ENCODE results near the gene TCERG1. TPM values are rescaled to one million over a fixed set of nuclear protein-coding genes. Genes with fewer than 3 reads are reported as not detected.
A peak's percentile ranks its signal among the peaks of the same experiment; 100 is the strongest.

The TCERG1 gene
- total RNA-seq, 2 donors from 2014 or later: 108 to 144 TPM

DNA sequence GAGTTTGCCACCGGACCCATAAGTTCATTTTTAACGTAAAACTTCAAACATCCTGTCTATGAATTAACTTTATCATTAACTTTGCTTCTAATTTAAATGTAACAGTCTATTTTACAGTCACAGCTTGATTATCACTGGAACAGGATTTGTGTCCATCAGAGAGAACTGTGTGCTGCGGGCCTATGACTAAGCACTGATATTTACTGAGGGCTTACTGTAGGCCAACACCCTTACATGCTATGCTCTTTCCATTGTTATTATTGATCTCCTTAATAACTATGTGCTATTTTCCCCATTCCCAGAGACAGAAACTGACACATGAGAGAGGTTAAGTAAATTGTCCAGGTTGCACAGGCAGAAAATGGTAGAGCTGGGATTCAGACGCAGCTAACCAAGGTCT is 92.8 kb downstream of the TCERG1 start:
- no peaks in the 10 kb centered on the region for H3K9me3 ChIP-seq (ENCODE audit: control insufficient read depth, low read length)
- Mint-ChIP-seq H3K4me3 (no peak overlapping the region), H3K27ac (no peak overlapping the region), H3K4me1 (peaks cover 7% of the 10 kb centered on the region), H3K9me3 (no peaks in the 10 kb centered on the region), H3K27me3 (ENCODE audit: insufficient read depth) (peaks cover 4% of the 10 kb centered on the region), H3K36me3 (ENCODE audit: low read depth) (no peaks in the 10 kb centered on the region)
- H3K36me3 ChIP-seq (ENCODE audit: control insufficient read depth, insufficient read depth, low read length): no peaks in the 10 kb centered on the region
- H3K4me3 ChIP-seq (ENCODE audit: low read length): no peak overlapping the region
- no peaks in the 10 kb centered on the region for H3K27me3 ChIP-seq (ENCODE audit: control insufficient read depth, insufficient read depth, low read length, poor library complexity, severe bottlenecking)
- no peak overlapping the region for H3K9ac ChIP-seq (ENCODE audit: extremely low read depth, low read length, poor library complexity, severe bottlenecking)
- H3K4me1 ChIP-seq (ENCODE audit: control insufficient read depth, insufficient read depth, low read length): no peaks in the 10 kb centered on the region
- H3K27ac ChIP-seq (ENCODE audit: low read depth, low read length): no peak overlapping the region
- WGBS, 2 experiments (ENCODE audit: insufficient coverage in 1 of 2, insufficient read length in 1 of 2): 93 to 98% methylated on average over 4 of the region's 4 CpGs
- TF ChIP-seq, protein P1, sequence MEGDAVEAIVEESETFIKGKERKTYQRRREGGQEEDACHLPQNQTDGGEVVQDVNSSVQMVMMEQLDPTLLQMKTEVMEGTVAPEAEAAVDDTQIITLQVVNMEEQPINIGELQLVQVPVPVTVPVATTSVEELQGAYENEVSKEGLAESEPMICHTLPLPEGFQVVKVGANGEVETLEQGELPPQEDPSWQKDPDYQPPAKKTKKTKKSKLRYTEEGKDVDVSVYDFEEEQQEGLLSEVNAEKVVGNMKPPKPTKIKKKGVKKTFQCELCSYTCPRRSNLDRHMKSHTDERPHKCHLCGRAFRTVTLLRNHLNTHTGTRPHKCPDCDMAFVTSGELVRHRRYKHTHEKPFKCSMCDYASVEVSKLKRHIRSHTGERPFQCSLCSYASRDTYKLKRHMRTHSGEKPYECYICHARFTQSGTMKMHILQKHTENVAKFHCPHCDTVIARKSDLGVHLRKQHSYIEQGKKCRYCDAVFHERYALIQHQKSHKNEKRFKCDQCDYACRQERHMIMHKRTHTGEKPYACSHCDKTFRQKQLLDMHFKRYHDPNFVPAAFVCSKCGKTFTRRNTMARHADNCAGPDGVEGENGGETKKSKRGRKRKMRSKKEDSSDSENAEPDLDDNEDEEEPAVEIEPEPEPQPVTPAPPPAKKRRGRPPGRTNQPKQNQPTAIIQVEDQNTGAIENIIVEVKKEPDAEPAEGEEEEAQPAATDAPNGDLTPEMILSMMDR (conservative IDR thresholded peaks at IDR 0.05): no peak
- no peak for DNase-seq

DNA sequence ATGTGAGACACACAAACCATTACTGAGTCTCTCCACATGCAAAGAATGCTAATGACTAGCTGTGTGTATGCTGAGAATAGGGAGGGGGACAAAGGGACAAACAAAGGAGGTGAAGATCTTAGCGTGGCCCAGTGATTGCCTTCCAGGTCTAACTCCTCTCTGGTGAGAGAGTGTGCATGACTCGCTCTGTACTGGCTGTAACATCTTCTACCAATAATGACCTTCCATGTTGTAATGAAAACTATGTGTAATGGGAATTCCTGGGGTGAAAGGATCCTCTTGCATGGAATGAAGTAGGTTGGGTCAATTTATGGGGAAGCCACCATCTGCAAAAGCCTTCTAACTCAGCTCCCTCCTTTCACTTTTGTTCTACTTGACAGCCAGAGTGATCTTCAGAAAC is 93.3 kb downstream of the TCERG1 start:
- peaks cover 4% of the 10 kb centered on the region for H3K27me3 Mint-ChIP-seq (ENCODE audit: insufficient read depth)
- peaks cover 7% of the 10 kb centered on the region for H3K4me1 Mint-ChIP-seq

DNA sequence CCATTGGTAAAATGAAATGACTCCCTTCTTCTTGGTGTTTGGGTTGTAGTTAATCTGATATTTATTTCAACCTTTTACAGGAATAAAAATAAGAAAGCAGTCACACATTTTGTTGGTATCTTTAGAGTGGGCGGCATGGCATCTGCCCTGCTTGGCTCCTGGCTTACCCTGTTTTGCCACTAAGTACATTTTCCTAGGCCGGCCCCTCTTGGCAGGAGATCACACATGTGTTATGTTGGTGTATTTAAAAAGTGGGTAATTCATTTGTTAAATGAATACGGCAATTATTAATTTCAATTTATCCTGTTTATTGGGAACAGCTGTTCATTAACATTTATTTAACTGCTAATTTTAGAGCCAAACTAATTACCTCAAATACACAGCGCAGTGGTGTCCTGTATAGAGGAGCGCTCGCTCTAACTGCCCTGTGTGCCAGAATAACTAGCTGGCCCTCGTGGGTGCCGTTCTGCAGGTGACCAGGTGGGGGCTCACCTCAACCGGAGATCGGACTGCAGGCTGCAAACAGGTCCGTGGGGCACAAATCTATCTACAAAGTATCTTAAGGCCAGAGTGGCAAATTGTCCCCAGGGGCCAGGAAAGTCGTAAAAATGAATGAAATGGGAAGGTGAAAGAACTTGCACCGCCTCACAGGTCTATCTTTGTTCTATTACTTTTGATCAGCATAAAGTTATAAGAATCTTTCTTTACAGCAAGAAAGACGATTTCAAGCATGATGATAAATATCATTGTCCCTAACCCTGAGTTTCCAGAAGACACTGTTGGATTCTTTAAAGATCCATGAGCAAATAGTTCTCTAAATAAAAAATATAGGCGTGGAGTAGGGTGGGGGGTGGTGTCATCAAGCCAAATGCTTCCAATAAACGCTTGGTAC is 95.1 kb downstream of the TCERG1 start:
- peaks cover 7% of the 10 kb centered on the region for H3K4me1 Mint-ChIP-seq
- no peaks in the 10 kb centered on the region for H3K36me3 Mint-ChIP-seq (ENCODE audit: low read depth)
- no peak overlapping the region for H3K4me3 ChIP-seq (ENCODE audit: low read length)
- H3K9ac ChIP-seq (ENCODE audit: extremely low read depth, low read length, poor library complexity, severe bottlenecking): no peak overlapping the region
- H3K36me3 ChIP-seq (ENCODE audit: control insufficient read depth, insufficient read depth, low read length): no peaks in the 10 kb centered on the region
- no peak overlapping the region for H3K27ac Mint-ChIP-seq
- H3K9me3 Mint-ChIP-seq: no peaks in the 10 kb centered on the region
- H3K27me3 ChIP-seq (ENCODE audit: control insufficient read depth, insufficient read depth, low read length, poor library complexity, severe bottlenecking): no peaks in the 10 kb centered on the region
- H3K4me1 ChIP-seq (ENCODE audit: control insufficient read depth, insufficient read depth, low read length): peaks cover 5% of the 10 kb centered on the region
- DNase-seq: peak; percentile 96
- H3K4me3 Mint-ChIP-seq: no peak overlapping the region
- H3K27me3 Mint-ChIP-seq (ENCODE audit: insufficient read depth): no peaks in the 10 kb centered on the region
- no peak overlapping the region for H3K27ac ChIP-seq (ENCODE audit: low read depth, low read length)
- WGBS, 2 experiments (ENCODE audit: insufficient coverage in 1 of 2, insufficient read length in 1 of 2): 43 to 75% methylated on average over 4 to 16 of the region's 16 CpGs
- H3K9me3 ChIP-seq (ENCODE audit: control insufficient read depth, low read length): no peaks in the 10 kb centered on the region
- TF ChIP-seq, protein P1 (conservative IDR thresholded peaks at IDR 0.05): peak; percentile 96

More for the DNA sequence above, 93.3 kb downstream of the TCERG1 start:
- Histone ChIP-seq H3K9ac (ENCODE audit: extremely low read depth, low read length, poor library complexity, severe bottlenecking) (no peak overlapping the region), H3K27me3 (ENCODE audit: control insufficient read depth, insufficient read depth, low read length, poor library complexity, severe bottlenecking) (no peaks in the 10 kb centered on the region), H3K4me3 (ENCODE audit: low read length) (no peak overlapping the region), H3K9me3 (ENCODE audit: control insufficient read depth, low read length) (no peaks in the 10 kb centered on the region), H3K4me1 (ENCODE audit: control insufficient read depth, insufficient read depth, low read length) (peaks cover under 1% of the 10 kb centered on the region), H3K27ac (ENCODE audit: low read depth, low read length) (no peak overlapping the region), H3K36me3 (ENCODE audit: control insufficient read depth, insufficient read depth, low read length) (no peaks in the 10 kb centered on the region)
- Mint-ChIP-seq H3K9me3 (no peaks in the 10 kb centered on the region), H3K27ac (no peak overlapping the region), H3K36me3 (ENCODE audit: low read depth) (no peaks in the 10 kb centered on the region), H3K4me3 (no peak overlapping the region)
- TF ChIP-seq, protein P1 (conservative IDR thresholded peaks at IDR 0.05): no peak
- 33 to 90% methylated on average over 1 to 2 of the region's 2 CpGs for WGBS, 2 experiments (ENCODE audit: insufficient coverage in 1 of 2, insufficient read length in 1 of 2)
- no peak for DNase-seq
